ENCODE results near the gene FLVCR2.

FLVCR2 gene

GRCh38 chr14:75615200-75615599 is 36.8 kb downstream of the FLVCR2 start:
- peak; percentile 98 for DNase-seq
- in situ Hi-C loops (cut with MboI; ENCODE audit: low pct_unique_long_range_greater_than_20kb, low sequenced_read_pairs): no loop called here

- in situ Hi-C loops (cut with MboI; ENCODE audit: low pct_unique_long_range_greater_than_20kb, low sequenced_read_pairs): no loop called here
- peak; percentile 27 for DNase-seq
These were observed 41.1 kb downstream of the FLVCR2 start for GRCh38 chr14:75619548-75619947.

GRCh38 chr14:75625034-75625433 is 46.6 kb downstream of the FLVCR2 start:
- no peak for DNase-seq
- in situ Hi-C loops (cut with MboI; ENCODE audit: low pct_unique_long_range_greater_than_20kb, low sequenced_read_pairs): no loop called here

- DNase-seq: no peak
- in situ Hi-C loops (cut with MboI; ENCODE audit: low pct_unique_long_range_greater_than_20kb, low sequenced_read_pairs): no loop called here
These were observed 48.0 kb downstream of the FLVCR2 start for GRCh38 chr14:75626396-75626795.

- DNase-seq: no peak
- in situ Hi-C loops (cut with MboI; ENCODE audit: low pct_unique_long_range_greater_than_20kb, low sequenced_read_pairs): no loop called here
These were observed 48.4 kb downstream of the FLVCR2 start for GRCh38 chr14:75626863-75627262.

GRCh38 chr14:75627406-75627805 is 49.0 kb downstream of the FLVCR2 start:
- in situ Hi-C loops (cut with MboI; ENCODE audit: low pct_unique_long_range_greater_than_20kb, low sequenced_read_pairs): no loop called here
- no peak for DNase-seq

- no peak for DNase-seq
- in situ Hi-C loops (cut with MboI; ENCODE audit: low pct_unique_long_range_greater_than_20kb, low sequenced_read_pairs): no loop called here
These were observed 50.4 kb downstream of the FLVCR2 start for GRCh38 chr14:75628816-75629215.

GRCh38 chr14:75630695-75631452 is 52.5 kb downstream of the FLVCR2 start:
- in situ Hi-C loops (cut with MboI; ENCODE audit: low pct_unique_long_range_greater_than_20kb, low sequenced_read_pairs): no loop called here
- DNase-seq: no peak

GRCh38 chr14:75631453-75631831 is 53.0 kb downstream of the FLVCR2 start:
- in situ Hi-C loops (cut with MboI; ENCODE audit: low pct_unique_long_range_greater_than_20kb, low sequenced_read_pairs): no loop called here

GRCh38 chr14:75634848-75635247 is 56.4 kb downstream of the FLVCR2 start:
- in situ Hi-C loops (cut with MboI; ENCODE audit: low pct_unique_long_range_greater_than_20kb, low sequenced_read_pairs): no loop called here
- DNase-seq: no peak

More at GRCh38 chr14:75631453-75631831, 53.0 kb downstream of the FLVCR2 start:
- DNase-seq: no peak

GRCh38 chr14:75636100-75636692 is 57.8 kb downstream of the FLVCR2 start:
- in situ Hi-C loops (cut with MboI; ENCODE audit: low pct_unique_long_range_greater_than_20kb, low sequenced_read_pairs): no loop called here
- DNase-seq: no peak

- DNase-seq: no peak
- in situ Hi-C loops (cut with MboI; ENCODE audit: low pct_unique_long_range_greater_than_20kb, low sequenced_read_pairs): loop anchor here (10.0 kb wide), 1 partner anchor 66 kb away; the partner anchor contains the start of gene FLVCR2
These were observed 62.5 kb downstream of the FLVCR2 start for GRCh38 chr14:75640876-75641275.

GRCh38 chr14:75643985-75644384 is 65.6 kb downstream of the FLVCR2 start:
- in situ Hi-C loops (cut with MboI; ENCODE audit: low pct_unique_long_range_greater_than_20kb, low sequenced_read_pairs): loop anchor here (10.0 kb wide), 1 partner anchor 69 kb away; the partner anchor contains the start of gene FLVCR2
- no peak for DNase-seq

- DNase-seq: no peak
- in situ Hi-C loops (cut with MboI; ENCODE audit: low pct_unique_long_range_greater_than_20kb, low sequenced_read_pairs): loop anchor here (10.0 kb wide), 1 partner anchor 70 kb away; the partner anchor contains the start of gene FLVCR2
These were observed 66.6 kb downstream of the FLVCR2 start for GRCh38 chr14:75645056-75645455.

GRCh38 chr14:75646762-75647161 is 68.3 kb downstream of the FLVCR2 start:
- DNase-seq: no peak
- in situ Hi-C loops (cut with MboI; ENCODE audit: low pct_unique_long_range_greater_than_20kb, low sequenced_read_pairs): loop anchor here (10.0 kb wide), 1 partner anchor 72 kb away; the partner anchor contains the start of gene FLVCR2

- DNase-seq: no peak
- in situ Hi-C loops (cut with MboI; ENCODE audit: low pct_unique_long_range_greater_than_20kb, low sequenced_read_pairs): loop anchor here (10.0 kb wide), 1 partner anchor 73 kb away; the partner anchor contains the start of gene FLVCR2
These were observed 69.2 kb downstream of the FLVCR2 start for GRCh38 chr14:75647640-75648039.

GRCh38 chr14:75648066-75648838 is 69.8 kb downstream of the FLVCR2 start:
- in situ Hi-C loops (cut with MboI; ENCODE audit: low pct_unique_long_range_greater_than_20kb, low sequenced_read_pairs): loop anchor here (10.0 kb wide), 1 partner anchor 73 kb away; the partner anchor contains the start of gene FLVCR2
- DNase-seq: no peak

GRCh38 chr14:75649337-75649736 is 70.9 kb downstream of the FLVCR2 start:
- no peak for DNase-seq
- in situ Hi-C loops (cut with MboI; ENCODE audit: low pct_unique_long_range_greater_than_20kb, low sequenced_read_pairs): loop anchor here (10.0 kb wide), 1 partner anchor 75 kb away; the partner anchor contains the start of gene FLVCR2

GRCh38 chr14:75649773-75650172 is 71.4 kb downstream of the FLVCR2 start:
- DNase-seq: no peak
- in situ Hi-C loops (cut with MboI; ENCODE audit: low pct_unique_long_range_greater_than_20kb, low sequenced_read_pairs): loop anchor here (10.0 kb wide), 1 partner anchor 75 kb away; the partner anchor contains the start of gene FLVCR2

Measured in KBM-7 (cell line).